Endodermal cell (in vitro differentiated cells): ENCODE measurements around the gene TGM3. TPM values are rescaled to one million over a fixed set of nuclear protein-coding genes. Genes with fewer than 3 reads are reported as not detected.

ENCODE experiments used
- DNase-seq: peaks from one replicate; pipeline ENCODE4 v3.0.0-alpha.2; 2017
- H3K27ac ChIP-seq: 2 replicates; pipeline ENCODE4 v1.5.1; 2013; ENCODE audit warnings: mild to moderate bottlenecking, low read depth, low read length, moderate library complexity
- H3K27me3 ChIP-seq: 2 replicates; pipeline ENCODE4 v1.6.1; 2013; ENCODE audit warnings: mild to moderate bottlenecking, low read length, moderate library complexity; ENCODE audit not compliant: insufficient read depth, control insufficient read depth, poor library complexity, severe bottlenecking
- H3K36me3 ChIP-seq: 2 replicates; pipeline ENCODE4 v1.7.0; 2013; ENCODE audit warnings: mild to moderate bottlenecking, low read length, moderate library complexity; ENCODE audit not compliant: control insufficient read depth, insufficient read depth
- H3K4me1 ChIP-seq: one replicate; pipeline ENCODE4 v1.7.0; 2013; ENCODE audit warnings: low read length; ENCODE audit not compliant: control insufficient read depth, insufficient read depth
- H3K4me3 ChIP-seq: 2 replicates; pipeline ENCODE4 v1.5.1; 2013; ENCODE audit warnings: mild to moderate bottlenecking, low read length, moderate library complexity
- H3K9ac ChIP-seq: 2 replicates; pipeline ENCODE4 v1.6.1; 2013; ENCODE audit warnings: mild to moderate bottlenecking, low read length, moderate library complexity; ENCODE audit not compliant: poor library complexity, severe bottlenecking; ENCODE audit errors: extremely low read depth
- H3K9me3 ChIP-seq: 2 replicates; pipeline ENCODE4 v1.6.1; 2013; ENCODE audit warnings: mild to moderate bottlenecking, low read length, moderate library complexity; ENCODE audit not compliant: control insufficient read depth
- H3K27ac Mint-ChIP-seq: 2 replicates; pipeline ENCODE4 v1.8.0; 2020; ENCODE audit warnings: mixed read lengths
- H3K27me3 Mint-ChIP-seq: 2 replicates; pipeline ENCODE4 v1.8.0; 2021; ENCODE audit warnings: mild to moderate bottlenecking, mixed read lengths; ENCODE audit not compliant: insufficient read depth
- H3K36me3 Mint-ChIP-seq: 2 replicates; pipeline ENCODE4 v1.8.0; 2020; ENCODE audit warnings: low read depth, mixed read lengths
- H3K4me1 Mint-ChIP-seq: 2 replicates; pipeline ENCODE4 v1.8.0; 2020; ENCODE audit warnings: mixed read lengths
- H3K4me3 Mint-ChIP-seq: 2 replicates; pipeline ENCODE4 v1.8.0; 2020; ENCODE audit warnings: mild to moderate bottlenecking, moderate library complexity, mixed read lengths
- H3K9me3 Mint-ChIP-seq: 2 replicates; pipeline ENCODE4 v1.8.0; 2020; ENCODE audit warnings: mild to moderate bottlenecking, mixed read lengths
- WGBS, 2 experiments: methylation state at CpG; one replicate each; pipeline versions ENCODE4 v1.1.5 to v1.1.7; 2013; ENCODE audit warnings: missing lambda C conversion rate in 2 of 2, mixed read lengths in 1 of 2; ENCODE audit not compliant: insufficient coverage in 1 of 2, insufficient read length in 1 of 2; 5-methylcytosine and 5-hydroxymethylcytosine counted together
- total RNA-seq, 2 donors: library from RNA; stranded (reverse); fragmentation: NEBNext Ultra II Directional in 1 of 2; extraction: Animal tissue kit (Norgen Biotek cat#: 25700) in 1 of 2; gene quantifications; 2 replicates in 1 of 2; 3 replicates in 1 of 2; pipeline ENCODE4 v1.2.1, GENCODE V29; 2021
- TF ChIP-seq, protein P1 (sequence below): fragments of 200-600 bp; sonication (generic); conservative IDR thresholded peaks from 2 replicates; pipeline ENCODE4 v1.5.0; 2021; ENCODE audit warnings: antibody characterized with exemption, mild to moderate bottlenecking

The TGM3 gene
- total RNA-seq, 2 donors from 2014 or later: 0.29 to 0.38 TPM

DNA sequence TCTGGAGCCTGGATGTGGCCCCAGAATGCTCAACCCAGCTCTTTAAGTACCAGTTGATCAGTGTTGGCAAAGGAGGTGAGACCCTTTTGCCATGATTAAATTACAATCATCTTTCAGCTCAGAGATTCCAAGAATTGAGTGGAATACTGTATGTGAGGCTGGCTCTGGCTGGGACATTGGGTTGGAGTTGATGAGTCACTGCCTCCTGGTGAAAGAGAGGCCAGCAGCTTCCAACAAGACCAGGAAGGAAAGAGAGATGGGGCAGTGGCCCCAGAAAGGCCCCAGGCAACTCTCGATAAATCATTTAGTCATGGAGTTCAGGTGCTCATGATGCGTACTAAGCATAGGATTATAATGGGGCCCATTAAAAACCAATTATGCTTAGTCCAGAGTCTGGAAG, 87.0 kb downstream of the TGM3 start:
- Histone ChIP-seq H3K36me3 (no peaks in the 10 kb centered on the region), H3K4me1 (no peaks in the 10 kb centered on the region), H3K9me3 (no peaks in the 10 kb centered on the region), H3K27me3 (no peaks in the 10 kb centered on the region), H3K27ac (no peak overlapping the region), H3K4me3 (no peak overlapping the region), H3K9ac (no peak overlapping the region)
- Mint-ChIP-seq H3K4me3 (no peak overlapping the region), H3K27ac (no peak overlapping the region), H3K9me3 (no peaks in the 10 kb centered on the region), H3K27me3 (peaks cover 2% of the 10 kb centered on the region), H3K4me1 (peaks cover 1% of the 10 kb centered on the region), H3K36me3 (no peaks in the 10 kb centered on the region)
- TF ChIP-seq, protein P1, sequence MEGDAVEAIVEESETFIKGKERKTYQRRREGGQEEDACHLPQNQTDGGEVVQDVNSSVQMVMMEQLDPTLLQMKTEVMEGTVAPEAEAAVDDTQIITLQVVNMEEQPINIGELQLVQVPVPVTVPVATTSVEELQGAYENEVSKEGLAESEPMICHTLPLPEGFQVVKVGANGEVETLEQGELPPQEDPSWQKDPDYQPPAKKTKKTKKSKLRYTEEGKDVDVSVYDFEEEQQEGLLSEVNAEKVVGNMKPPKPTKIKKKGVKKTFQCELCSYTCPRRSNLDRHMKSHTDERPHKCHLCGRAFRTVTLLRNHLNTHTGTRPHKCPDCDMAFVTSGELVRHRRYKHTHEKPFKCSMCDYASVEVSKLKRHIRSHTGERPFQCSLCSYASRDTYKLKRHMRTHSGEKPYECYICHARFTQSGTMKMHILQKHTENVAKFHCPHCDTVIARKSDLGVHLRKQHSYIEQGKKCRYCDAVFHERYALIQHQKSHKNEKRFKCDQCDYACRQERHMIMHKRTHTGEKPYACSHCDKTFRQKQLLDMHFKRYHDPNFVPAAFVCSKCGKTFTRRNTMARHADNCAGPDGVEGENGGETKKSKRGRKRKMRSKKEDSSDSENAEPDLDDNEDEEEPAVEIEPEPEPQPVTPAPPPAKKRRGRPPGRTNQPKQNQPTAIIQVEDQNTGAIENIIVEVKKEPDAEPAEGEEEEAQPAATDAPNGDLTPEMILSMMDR: no peak
- WGBS, 2 experiments: 95 to 100% methylated on average over 2 of the region's 2 CpGs
- no peak for DNase-seq

DNA sequence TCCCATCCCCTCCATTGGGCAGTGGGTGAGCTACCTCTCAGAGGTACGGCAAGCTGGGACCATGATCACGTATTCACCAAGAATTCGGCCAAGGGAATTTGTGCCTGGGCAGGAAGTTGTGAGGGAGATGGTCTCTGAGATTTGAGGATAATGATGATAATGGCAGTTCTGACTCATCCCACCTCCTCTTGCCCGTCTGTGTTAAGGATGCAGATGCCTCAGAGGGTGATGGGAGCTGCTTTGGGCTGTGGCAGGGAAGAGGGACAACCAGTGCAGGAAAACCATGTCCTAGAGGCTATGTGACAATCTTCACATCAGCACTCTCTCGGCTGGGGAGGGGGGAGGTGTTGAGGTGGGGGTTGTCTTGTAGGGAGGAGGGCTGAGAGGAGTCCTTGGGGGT, 89.2 kb downstream of the TGM3 start:
- H3K9me3 Mint-ChIP-seq: no peaks in the 10 kb centered on the region
- Histone ChIP-seq H3K4me3 (no peak overlapping the region), H3K27me3 (no peaks in the 10 kb centered on the region), H3K4me1 (no peaks in the 10 kb centered on the region), H3K27ac (no peak overlapping the region), H3K36me3 (no peaks in the 10 kb centered on the region), H3K9me3 (peaks cover 4% of the 10 kb centered on the region), H3K9ac (no peak overlapping the region)
- H3K36me3 Mint-ChIP-seq: no peaks in the 10 kb centered on the region
- TF ChIP-seq, protein P1: no peak
- peaks cover 5% of the 10 kb centered on the region for H3K27me3 Mint-ChIP-seq
- DNase-seq: peak; percentile 39
- 80 to 91% methylated on average over 1 to 4 of the region's 5 CpGs for WGBS, 2 experiments
- H3K27ac Mint-ChIP-seq: peak overlapping the region; percentile 59
- peaks cover 1% of the 10 kb centered on the region for H3K4me1 Mint-ChIP-seq
- no peak overlapping the region for H3K4me3 Mint-ChIP-seq

DNA sequence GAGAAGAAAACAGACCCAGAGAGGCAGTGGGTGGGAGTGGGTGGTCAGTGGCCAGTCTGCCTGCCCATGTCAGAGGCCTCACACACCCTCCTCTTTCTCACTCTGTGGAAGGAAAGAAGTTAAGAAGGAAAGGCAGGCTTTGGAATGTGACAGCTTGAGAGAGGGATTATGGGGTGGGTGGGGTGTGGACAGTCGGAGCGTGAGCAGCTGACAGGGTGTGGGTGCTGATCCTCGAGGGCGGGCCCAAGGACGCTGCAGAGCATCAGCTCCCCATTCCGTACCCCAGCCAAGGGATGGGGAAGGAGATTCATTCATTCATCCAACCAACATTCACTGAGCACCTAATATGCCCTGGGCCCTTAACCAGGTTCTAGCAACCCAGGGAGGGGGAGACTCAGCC, 89.7 kb downstream of the TGM3 start:
- no peaks in the 10 kb centered on the region for H3K36me3 ChIP-seq
- no peak overlapping the region for H3K27ac ChIP-seq
- H3K4me1 ChIP-seq: no peaks in the 10 kb centered on the region
- Mint-ChIP-seq H3K27ac (no peak overlapping the region), H3K4me3 (no peak overlapping the region), H3K4me1 (peaks cover 1% of the 10 kb centered on the region), H3K9me3 (no peaks in the 10 kb centered on the region), H3K27me3 (peaks cover 5% of the 10 kb centered on the region), H3K36me3 (no peaks in the 10 kb centered on the region)
- peaks cover 4% of the 10 kb centered on the region for H3K9me3 ChIP-seq
- no peak overlapping the region for H3K4me3 ChIP-seq
- no peaks in the 10 kb centered on the region for H3K27me3 ChIP-seq
- 92% methylated on average over 6 of the region's 6 CpGs; no CpG with 5 or more reads in 1 of the 2 experiments for WGBS, 2 experiments
- DNase-seq: peak; percentile 41
- H3K9ac ChIP-seq: no peak overlapping the region
- TF ChIP-seq, protein P1: no peak
